ENCODE data around the gene GPR82.

DNA sequence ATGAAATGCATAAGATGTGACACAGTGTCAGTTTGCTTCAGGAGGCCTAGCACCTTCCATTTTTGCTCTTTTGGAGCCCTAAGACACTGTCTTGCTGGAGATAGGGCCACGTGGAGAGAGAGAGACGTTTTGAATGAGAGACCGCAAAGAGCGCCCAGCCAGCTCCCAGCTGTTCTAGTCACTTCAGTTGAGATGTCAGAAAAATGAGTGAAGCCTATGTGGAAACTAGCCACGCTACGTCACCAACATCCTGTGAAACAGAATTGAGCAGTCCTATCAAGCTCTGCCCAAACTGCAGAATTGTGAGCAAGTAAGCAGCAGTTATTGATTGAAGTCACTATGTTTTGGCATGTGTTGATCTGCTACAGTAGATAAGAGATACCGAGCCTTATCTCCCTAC lies 13.1 kb downstream of the GPR82 start:
- TF ChIP-seq CTCF (IDR thresholded peaks at IDR 0.05) (no peak), POLR2A (IDR thresholded peaks at IDR 0.05) (no peak)
